ENCODE data around the gene KRT14.
"Not testable (repeated sequence)": the region's sequence is repeated elsewhere in the genome, so short reads cannot be mapped to it uniquely, and the experiment has no call there.

KRT14 gene

DNA sequence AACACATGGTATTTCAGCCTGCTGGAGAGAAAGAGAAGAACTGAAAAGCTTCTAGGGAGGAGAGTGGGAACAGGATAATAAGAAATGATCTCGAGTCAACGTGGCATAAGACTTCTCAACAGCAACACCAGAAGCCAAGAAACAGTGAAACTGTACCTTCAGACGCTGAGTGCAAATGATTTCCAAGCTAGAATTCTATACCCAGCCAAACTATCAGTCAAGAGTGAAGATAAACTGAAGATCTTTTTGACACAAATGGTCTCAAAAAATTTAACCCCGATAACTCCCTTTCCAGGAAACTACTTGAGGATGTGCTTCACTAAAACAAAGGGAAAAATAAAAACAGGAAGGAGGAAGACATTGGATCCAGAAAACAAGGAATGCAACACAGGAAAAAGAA lies 20.2 kb upstream of the KRT14 start:
- not testable (repeated sequence) for DNase-seq (ENCODE audit: low read depth)

DNA sequence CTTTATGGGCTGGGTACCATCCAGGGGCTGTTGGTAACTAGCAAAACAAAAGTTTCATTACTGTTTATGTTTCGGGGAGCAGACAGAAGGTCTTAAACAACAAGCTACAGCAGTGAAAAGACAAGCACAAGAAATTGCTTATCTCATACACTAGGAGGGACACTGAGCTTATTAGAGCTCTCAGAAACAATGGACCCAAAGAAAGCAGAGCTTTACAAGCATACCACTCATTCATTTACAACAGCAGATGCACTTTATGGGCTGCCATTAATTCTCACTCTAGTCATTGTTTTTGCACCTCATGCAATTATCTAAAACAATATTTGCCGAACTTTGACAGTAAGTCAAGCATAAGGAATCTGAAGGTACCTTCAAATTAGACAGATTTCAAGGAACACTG lies 15.8 kb upstream of the KRT14 start:
- DNase-seq (ENCODE audit: low read depth): no peak

DNA sequence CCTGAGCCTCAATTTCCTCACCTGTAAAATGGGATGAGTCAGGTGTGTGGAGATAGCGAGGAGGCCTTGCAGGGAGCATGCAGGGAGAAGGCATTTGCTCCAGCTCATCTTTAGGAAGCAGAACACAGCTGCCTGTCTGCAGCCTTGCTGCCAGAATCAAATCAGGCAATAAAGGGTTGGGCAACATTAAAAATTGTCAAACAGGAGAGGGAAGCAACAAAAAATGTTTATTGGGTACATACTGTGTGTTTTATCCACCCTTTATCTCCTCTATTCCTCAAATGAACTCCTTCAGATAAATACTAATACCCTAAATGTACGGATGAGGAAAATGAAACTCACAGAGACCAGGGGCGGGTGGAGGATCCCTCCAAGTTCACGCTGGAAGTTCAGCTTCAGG lies 13.6 kb upstream of the KRT14 start:
- DNase-seq (ENCODE audit: low read depth): no peak

DNA sequence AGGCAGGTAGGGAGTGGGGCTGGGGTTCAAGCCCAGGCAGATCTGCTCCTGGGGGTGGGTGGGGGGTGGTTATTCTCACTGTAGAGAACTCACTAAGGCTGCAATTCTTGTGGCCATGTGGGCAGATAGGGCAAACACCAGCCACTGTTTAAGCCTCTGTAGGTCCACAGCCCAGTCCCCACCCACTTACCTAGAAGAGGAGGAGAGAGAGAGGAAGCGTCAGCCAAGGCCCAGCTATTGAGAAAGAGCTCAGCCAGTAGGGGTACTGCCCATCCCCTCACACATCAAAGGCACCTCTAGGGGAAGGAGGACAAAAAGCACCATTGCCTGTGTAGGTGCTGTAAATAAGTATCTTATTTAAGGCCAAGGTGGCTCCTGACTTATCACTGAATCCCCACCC lies 13.0 kb upstream of the KRT14 start:
- DNase-seq (ENCODE audit: low read depth): no peak

DNA sequence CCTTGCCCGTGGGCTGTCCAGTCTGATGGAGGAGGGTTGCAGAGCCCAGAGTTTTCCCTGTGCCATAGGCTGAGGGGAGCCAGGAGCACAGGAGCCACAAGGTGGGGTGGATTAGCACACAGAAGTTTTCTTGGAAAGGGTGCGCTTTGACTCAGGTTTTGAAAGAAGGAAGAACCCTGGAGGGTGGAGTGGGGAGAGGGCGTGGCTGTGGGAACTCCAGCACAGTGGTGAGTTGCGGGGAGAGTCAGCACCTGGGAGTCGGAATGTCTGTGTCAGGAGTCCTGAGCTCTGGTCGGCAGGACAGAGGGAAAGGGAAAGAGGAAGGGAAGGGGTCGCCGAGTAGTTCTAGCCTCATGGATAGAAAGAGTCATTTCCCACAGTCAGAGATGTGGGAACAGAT lies 8.9 kb upstream of the KRT14 start:
- no peak for DNase-seq (ENCODE audit: low read depth)

DNA sequence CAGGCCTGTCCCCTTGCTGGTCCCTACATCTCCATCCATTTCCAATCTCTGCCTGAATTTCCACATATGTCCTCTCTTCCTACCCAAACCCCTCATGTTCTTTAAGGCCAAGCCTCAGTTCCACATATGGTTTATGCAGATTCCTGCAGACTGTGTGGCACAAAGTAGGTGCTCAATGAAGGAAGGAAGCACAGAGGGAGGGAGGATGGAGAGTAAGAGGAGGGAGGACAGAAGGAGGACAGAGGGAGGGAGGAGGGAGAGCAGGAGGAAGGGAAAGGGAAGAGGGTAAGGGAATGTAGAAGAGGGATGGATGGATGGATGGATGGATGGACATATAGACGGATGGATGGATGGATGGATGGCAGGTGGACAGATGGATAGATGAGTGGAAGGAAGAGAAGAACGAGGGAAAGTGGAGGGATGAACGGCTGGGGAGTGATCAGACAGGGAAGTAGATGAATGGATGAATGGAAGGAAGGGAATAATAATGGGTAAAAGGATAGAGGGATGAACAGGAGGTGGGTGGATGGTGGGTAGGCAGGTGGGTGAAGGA lies 7.7 kb upstream of the KRT14 start:
- no peak for DNase-seq (ENCODE audit: low read depth)

DNA sequence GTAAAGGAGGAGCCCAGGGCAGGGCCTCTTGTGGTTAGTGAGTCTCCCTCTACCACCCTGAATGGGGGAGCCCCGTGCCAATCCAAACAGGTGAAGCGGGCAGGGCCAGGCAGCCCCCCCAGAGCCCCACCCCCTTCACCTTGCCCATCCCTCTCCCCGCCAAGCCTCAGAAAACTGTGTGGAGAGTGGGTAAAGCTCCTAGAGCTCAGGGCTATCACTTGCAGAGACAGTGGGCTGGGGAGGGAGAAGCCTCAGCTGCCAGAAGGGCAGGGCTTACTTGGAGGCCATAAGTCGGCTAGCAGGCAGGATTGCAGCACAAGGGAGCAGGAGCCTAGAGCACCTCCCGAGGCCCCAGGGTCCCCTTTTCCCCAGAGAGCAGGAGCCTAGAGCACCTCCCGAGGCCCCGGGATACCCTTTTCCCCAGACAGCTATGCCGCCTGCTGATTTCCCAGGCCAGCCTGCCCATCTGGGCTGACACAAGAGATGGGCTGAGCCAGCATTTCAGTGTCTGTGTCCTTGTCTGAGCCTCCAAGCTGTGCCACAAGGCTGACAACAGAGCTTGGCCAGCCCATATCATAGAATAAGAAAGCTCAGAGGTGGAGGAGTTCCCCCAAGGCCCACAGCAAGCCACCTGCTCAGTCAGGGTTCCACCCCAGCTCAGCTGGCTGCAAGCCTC lies 6.7 kb upstream of the KRT14 start:
- no peak for DNase-seq (ENCODE audit: low read depth)

DNA sequence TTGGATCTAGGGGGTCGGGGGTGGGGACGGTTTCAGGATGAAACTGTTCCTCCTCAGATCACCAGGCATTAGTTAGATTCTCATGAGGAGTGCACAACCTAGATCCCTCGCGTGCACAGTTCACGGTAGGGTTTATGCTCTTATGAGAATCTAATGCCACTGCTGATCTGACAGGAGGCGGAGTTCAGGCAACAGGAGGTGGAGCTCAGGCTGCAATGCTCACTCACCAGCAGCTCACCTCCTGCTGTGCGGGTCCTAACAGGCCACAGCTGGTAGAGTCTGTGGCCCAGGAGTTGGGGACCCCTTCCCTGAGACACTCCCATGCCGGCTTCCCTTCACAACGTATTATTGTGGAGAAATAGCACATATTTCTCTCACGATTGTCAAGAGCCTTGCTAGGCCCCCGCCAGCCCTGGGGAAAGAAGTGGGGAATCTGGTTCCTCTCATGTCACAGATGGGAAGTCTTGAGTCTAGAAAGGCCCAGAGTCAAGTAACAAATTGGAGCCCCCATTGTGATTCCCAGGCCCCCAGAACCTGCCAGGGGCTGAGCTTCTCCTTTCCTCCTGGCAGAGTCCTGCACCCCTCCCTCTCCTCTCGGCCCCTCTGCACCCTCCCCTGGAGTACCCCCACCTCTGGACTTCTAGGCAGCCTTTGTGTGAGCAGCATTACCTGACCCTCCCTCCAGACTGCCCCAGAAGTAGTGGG lies 6.1 kb upstream of the KRT14 start:
- DNase-seq (ENCODE audit: low read depth): no peak

DNA sequence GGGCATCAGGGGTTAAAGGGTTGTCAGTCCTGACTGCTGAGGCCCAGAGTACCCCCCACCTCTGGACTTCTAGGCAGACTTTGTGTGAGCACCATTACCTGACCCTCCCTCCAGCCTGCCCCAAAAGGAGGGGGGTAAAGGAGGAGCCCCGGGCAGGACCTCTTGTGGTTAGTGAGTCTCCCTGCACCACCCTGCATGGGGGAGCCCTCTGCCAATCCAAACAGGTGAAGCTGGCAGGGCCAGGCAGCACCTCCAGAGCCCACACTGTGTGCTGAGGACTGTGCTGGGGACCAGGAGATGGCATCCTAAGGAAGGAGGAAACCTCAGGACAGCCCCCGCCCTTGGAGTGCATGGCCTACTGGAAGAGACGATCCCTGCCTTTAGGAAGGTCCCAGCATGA lies 2.6 kb upstream of the KRT14 start:
- DNase-seq (ENCODE audit: low read depth): no peak

DNA sequence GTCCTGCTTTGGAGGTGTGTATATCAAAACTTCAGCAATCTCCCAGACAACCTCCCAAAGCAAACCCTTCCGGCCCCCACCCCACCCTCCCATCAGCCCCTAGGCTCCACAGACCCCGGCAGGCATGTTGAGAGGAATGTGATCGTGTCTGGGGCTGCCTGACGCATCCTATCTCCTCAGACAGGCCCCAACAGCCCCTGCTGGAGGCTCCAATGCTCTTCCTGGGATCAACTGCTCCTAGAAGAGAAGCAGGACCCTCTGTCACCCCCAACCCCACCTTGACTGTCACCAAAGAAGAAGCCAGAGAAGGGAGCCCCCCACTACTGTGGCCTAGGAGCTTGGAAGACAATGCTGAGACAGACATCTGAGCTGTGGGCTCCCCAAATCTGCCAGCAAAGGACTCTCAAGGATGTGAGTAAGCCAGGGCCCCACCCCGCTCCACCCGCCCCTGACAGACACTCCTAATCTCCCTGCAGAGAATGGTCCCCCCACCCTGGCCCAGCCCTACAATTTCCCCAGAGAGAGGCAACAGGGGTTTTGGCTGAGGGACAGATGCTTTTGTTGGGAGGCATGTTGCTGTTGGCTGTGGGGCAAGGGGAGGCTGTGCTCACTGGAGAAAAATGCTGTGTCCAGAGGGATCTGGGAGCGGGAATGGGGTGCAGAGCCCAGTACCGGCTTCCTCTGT lies 1.6 kb upstream of the KRT14 start:
- DNase-seq (ENCODE audit: low read depth): no peak

DNA sequence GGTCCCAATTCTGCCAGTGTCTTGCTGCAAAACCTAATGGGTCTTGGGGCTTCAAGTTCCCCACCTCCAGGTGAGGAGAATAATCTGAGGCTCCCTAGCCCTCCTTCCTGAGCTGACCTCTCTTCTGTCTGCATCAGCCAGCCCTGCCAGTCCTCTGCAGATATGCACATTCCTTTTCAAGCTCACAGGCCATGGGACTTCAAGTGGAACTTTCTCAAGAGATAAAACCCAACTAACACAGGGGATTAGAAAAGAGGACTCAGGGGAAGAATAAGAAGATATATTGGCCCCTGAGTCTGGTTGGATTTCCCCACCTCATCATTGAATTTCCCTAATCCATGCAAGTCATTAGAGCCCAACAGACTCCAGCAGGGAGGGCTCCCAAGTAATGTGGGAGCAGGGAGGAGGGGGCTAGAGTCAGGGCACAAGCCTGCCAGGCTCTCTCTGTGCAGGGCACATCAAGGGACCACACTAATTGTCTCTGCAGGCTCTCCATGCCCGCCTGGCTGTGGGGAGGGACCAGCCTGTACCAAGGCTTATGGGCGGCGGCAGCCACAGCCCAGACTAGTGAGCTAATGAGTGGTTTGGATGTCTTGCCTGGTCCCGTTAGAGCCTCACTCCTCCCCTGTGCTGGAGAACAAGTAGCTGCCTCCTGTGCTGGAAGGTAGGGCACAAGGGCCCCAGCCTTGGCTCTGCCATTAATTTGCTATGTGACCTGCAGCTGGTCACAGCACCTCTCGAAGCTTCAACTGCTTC lies 1.2 kb downstream of the KRT14 start:
- no peak for DNase-seq (ENCODE audit: low read depth)

DNA sequence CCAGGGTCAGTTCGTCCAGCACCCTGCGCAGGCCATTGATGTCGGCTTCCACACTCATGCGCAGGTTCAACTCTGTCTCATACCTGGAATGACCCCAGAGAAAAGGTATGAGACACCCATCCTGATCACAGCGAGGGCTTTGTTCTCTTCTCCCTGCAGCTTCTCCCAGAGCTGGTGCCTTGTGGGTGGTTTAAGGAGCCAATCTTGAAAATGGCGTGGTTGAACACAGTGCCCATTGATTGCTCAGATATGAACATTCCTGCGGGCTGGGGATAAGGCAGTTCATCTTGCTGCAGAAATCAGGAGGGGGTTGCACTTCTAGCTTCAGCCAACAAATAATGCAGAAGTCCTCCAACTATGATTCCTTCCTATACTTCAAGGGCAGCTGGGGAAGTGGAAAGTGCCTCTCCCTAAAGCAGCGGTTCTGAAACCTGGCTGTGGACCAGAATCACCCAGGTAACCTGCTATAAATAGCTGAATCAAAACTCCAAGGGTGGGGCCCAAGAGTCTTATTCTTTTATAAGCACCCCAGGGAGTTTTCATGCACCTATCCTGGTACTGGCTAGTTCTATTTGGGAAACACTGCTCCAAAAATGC lies 2.3 kb downstream of the KRT14 start:
- not testable (repeated sequence) for DNase-seq (ENCODE audit: low read depth)

DNA sequence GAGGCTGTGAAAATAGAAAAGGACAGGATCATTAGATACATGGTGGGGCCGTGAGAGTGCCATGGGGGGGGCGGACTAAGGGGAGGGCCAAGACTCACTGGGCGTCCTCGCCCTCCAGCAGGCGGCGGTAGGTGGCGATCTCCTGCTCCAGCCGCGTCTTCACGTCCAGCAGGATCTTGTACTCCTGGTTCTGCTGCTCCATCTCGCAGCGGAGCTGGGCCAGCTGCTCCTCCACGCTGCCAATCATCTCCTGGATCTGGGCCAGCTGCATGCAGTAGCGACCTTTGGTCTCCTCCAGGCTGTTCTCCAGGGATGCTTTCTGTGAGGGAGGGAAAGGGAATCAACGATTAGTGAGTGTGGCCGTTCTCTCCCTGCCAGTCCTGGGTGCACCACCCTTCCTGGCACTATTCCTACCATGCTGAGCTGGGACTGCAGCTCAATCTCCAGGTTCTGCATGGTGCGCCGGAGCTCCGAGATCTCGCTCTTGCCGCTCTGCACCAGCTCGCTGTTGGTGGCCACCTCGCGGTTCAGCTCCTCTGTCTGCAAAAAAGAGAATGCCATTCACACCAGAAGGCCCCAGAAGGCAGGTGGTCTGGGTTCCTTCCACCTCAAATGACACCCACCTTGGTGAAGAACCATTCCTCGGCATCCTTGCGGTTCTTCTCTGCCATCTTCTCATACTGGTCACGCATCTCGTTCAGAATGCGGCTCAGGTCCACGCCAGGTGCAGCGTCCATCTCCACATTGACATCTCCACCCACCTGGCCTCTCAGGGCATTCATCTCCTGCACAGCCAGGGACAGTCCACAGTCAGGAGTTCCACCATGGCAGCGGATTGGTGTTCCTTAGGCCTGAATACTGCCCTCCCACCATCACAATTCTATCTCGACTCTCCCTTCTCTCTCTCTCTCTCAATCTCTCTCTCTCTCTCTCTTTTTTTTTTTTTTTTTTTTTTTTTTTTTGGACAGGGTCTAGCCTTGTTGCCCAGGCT lies 3.3 kb downstream of the KRT14 start:
- DNase-seq (ENCODE audit: low read depth): no peak

DNA sequence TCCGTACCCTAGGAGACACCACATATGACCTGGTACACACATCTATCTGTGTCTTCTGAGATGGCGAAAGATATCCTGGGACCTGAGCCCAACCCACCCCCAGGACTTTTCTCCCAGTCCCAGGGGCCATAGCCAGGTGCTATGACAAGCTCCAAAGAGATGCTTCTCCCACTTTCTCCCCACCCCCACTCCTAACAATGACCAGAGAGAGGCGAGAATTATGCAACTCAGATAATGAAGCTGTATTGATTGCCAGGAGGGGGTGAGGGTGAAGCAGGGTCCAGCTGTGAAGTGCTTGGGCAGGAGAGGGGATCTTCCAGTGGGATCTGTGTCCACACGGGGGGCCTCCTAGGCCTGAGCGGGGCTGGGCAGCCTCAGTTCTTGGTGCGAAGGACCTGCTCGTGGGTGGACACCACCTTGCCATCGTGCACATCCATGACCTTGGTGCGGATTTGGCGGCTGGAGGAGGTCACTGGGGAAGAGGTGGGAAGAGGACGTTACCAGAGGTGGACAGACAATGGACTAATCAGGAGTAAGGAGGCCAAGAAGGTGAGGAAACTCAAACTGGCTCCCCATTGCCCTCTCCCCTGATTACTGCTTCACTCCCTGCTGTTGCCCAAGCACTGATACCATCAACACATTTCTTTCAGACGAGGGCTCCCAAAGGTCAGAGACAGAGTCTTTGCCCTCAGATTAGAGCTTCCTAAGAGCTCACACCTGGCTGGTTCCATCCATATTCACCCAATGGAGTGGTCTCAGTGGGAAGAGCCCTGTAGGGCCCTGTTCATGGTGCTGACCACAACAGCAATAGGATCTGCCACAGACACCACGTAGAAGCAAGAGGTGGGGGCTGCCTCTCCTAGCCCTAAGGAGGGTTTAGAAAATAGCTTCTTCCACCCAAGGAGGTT lies 4.4 kb downstream of the KRT14 start:
- DNase-seq (ENCODE audit: low read depth): not testable (repeated sequence)

DNA sequence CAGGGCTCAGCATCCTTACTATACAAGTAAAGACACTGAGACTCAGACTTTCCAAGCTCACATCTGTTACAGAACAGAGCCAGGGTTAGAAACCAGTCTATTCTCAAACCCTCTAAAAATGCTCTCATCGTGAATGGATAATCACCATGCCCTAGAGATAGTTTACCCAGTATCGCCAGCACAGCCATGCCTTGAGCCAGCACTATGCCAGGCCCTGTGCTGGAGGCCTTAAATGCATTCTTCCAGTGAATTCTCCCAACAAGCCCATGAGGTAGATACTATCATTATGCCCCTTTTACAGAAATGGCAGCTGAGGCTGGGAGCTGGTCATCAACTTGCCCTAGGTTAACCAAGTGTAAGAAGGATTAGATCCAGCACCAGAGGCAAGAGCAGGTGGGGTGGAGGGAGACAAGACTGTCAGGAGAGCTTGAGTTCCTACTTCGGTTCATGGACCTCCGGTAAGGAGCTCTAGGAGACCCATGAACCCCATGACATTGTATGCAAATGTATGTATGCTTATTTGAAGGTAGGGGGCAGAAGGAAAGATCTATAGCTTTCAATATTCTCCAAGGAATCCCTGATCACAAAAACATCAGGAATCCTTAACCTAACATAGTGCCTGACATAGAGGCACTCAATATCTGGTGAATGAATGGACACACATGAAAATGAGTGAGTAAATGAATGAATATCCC lies 5.2 kb downstream of the KRT14 start:
- no peak for DNase-seq (ENCODE audit: low read depth)

DNA sequence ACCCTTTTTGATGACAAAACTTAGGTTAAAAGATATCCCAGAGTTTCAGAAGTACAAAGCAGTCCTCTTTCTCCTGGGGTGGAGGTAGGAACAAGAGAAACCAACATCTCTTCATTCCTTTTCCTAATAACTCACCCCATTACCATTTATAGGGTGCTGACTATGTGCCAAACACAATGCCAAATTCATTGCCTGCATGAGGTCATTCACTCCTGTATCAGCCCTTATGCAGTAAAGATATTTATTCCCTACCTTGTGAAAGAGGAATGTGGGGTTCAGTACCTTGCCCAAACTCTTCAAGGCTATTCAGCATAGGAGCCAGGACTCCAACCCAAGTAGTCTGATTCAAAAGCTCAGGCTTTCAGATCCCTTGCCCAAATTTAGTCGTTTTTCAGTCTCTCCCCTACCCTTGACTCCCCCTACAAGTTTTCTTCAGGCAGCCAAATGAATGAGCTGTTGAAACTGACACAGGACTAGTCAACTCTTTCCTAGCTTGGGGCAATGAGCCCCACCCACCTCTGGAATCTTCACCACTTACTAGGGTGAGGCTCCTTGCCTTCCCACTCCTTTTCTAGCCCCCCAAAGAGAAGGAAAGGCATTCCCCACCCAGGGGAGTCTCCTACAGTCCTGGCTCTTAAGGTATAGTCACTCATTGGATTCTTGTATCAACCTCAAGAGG lies 5.9 kb downstream of the KRT14 start:
- DNase-seq (ENCODE audit: low read depth): no peak

DNA sequence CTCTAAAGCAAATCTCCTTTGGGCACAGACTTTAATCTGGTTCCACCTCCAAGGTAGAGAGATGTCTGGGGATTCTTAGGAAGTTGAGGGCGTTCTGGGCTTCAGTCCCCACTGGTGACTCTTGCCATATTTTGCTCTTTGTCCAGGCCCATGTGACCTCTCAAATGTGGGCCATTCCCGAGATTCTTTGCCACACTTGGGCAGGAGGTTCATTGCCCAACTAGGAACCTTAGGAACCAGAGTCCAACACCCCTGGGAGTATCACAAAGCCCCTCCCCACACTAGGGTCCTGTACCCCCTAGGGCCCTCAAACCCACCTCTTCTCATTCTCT lies 6.5 kb downstream of the KRT14 start:
- no peak for DNase-seq (ENCODE audit: low read depth)

DNA sequence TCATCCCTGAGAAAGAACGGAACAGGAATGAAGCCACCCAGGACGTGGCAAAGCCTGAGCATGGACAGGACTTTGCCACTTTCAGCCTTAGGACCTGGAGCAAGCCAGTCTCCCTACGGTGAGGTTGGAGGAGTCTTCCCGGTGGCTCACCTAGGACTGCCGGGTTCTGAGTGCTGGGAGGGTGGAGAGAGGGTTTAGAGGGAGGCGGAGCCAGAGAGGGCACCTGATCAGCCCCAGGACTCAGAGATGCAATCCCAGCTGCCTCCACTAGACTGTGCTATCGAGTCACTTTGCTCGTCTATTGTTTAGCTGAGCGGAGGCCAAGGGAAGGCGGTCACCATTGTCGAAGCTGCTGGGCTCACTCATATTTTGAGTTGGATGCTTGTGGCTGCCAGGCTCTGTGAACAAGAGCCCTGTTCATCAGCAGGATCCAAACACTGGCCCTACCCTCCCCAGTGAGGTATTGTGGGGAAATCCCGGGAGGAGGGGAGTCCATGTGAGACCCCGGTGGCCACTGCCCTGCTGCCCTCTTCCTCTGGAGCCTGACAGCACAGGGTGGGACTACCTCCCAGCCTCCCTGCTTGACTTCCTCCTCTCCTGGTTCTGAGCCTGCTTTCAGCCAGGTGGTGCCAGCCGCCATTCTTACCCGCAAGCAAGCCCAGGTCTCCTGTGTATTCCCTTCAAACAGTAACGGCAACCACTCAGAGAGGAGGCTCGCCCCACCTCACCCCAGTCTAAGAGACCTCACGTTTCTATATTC lies 7.0 kb downstream of the KRT14 start:
- peak; percentile 18 for DNase-seq (ENCODE audit: low read depth)
